ENCODE results near the gene CWF19L2.
"Not testable (repeated sequence)": the region's sequence is repeated elsewhere in the genome, so short reads cannot be mapped to it uniquely, and the experiment has no call there.

CWF19L2 gene

GRCh38 chr11:107438148-107438547 is 19.5 kb downstream of the CWF19L2 start:
- no peak for DNase-seq (ENCODE audit: low spot score)

GRCh38 chr11:107430525-107430924 is 27.1 kb downstream of the CWF19L2 start:
- DNase-seq (ENCODE audit: low spot score): no peak

- no peak for DNase-seq (ENCODE audit: low spot score)
These were observed 29.9 kb downstream of the CWF19L2 start for GRCh38 chr11:107427569-107428180.

- DNase-seq (ENCODE audit: low spot score): no peak
These were observed 44.3 kb downstream of the CWF19L2 start for GRCh38 chr11:107413352-107413751.

GRCh38 chr11:107408762-107409211 is 48.8 kb downstream of the CWF19L2 start:
- no peak for DNase-seq (ENCODE audit: low spot score)

GRCh38 chr11:107405260-107405659 is 52.4 kb downstream of the CWF19L2 start:
- no peak for DNase-seq (ENCODE audit: low spot score)

GRCh38 chr11:107401131-107401530 is 56.5 kb downstream of the CWF19L2 start:
- not testable (repeated sequence) for DNase-seq (ENCODE audit: low spot score)

GRCh38 chr11:107397357-107397756 is 60.3 kb downstream of the CWF19L2 start:
- DNase-seq (ENCODE audit: low spot score): no peak

GRCh38 chr11:107392611-107393010 is 65.0 kb downstream of the CWF19L2 start:
- no peak for DNase-seq (ENCODE audit: low spot score)

GRCh38 chr11:107390701-107391100 is 66.9 kb downstream of the CWF19L2 start:
- DNase-seq (ENCODE audit: low spot score): not testable (repeated sequence)

- DNase-seq (ENCODE audit: low spot score): no peak
These were observed 70.0 kb downstream of the CWF19L2 start for GRCh38 chr11:107387666-107388065.

GRCh38 chr11:107385361-107385981 is 72.2 kb downstream of the CWF19L2 start:
- DNase-seq (ENCODE audit: low spot score): no peak

- no peak for DNase-seq (ENCODE audit: low spot score)
These were observed 73.3 kb downstream of the CWF19L2 start for GRCh38 chr11:107384144-107384852.

- DNase-seq (ENCODE audit: low spot score): no peak
These were observed 85.2 kb downstream of the CWF19L2 start for GRCh38 chr11:107372439-107372838.

GRCh38 chr11:107370390-107370789 is 87.2 kb downstream of the CWF19L2 start:
- DNase-seq (ENCODE audit: low spot score): no peak

- no peak for DNase-seq (ENCODE audit: low spot score)
These were observed 97.9 kb downstream of the CWF19L2 start for GRCh38 chr11:107359701-107360100.

- DNase-seq (ENCODE audit: low spot score): no peak
These were observed 99.7 kb downstream of the CWF19L2 start for GRCh38 chr11:107357877-107358276.

- no peak for DNase-seq (ENCODE audit: low spot score)
These were observed 102.8 kb downstream of the CWF19L2 start for GRCh38 chr11:107354780-107355179.

GRCh38 chr11:107337917-107338316 is 119.7 kb downstream of the CWF19L2 start:
- DNase-seq (ENCODE audit: low spot score): peak; percentile 4

- no peak for DNase-seq (ENCODE audit: low spot score)
These were observed 125.9 kb downstream of the CWF19L2 start for GRCh38 chr11:107331728-107332127.

- no peak for DNase-seq (ENCODE audit: low spot score)
These were observed 128.5 kb downstream of the CWF19L2 start for GRCh38 chr11:107329164-107329563.

- DNase-seq (ENCODE audit: low spot score): no peak
These were observed 141.2 kb downstream of the CWF19L2 start for GRCh38 chr11:107316426-107316825.

GRCh38 chr11:107307991-107308390 is 149.6 kb downstream of the CWF19L2 start:
- DNase-seq (ENCODE audit: low spot score): no peak

Data from NAMALWA (cell line).